HG02938 (cell line): ENCODE data around the gene ZNF516.

Experiments used
- ATAC-seq: cut with Tn5 transposase; IDR thresholded peaks from one replicate; pipeline ENCODE4 v1.9.1; 2021; ENCODE audit warnings: mild to moderate bottlenecking, moderate library complexity; ENCODE audit not compliant: unreplicated experiment

The ZNF516 gene

GRCh38 chr18:76317136-76317535 is 177.9 kb downstream of the ZNF516 start:
- no peak for ATAC-seq

GRCh38 chr18:76315722-76316230 is 179.3 kb downstream of the ZNF516 start:
- ATAC-seq, result no peak

GRCh38 chr18:76314496-76314895 is 180.5 kb downstream of the ZNF516 start:
- no peak for ATAC-seq

DNA sequence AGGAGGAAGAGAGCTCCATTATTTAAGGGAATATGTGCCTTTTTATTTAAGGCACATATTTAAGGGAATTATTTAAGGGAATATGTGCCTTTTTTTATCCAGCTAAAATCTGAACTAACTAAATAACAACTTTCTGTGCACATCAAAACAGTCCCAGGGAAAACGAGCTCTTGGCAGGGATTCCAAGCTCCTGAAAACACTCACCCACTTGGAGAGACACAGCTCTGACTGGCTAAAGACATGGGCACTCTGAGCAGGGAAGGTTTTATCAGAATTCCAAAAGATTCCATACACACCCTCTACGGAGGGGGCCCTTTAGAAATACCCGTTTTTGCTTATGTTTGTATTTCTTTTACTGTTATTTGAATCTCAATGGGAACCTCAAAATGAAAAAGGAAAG is 181.0 kb downstream of the ZNF516 start:
- no peak for ATAC-seq
